ENCODE results near the gene SLC66A2.

Gene SLC66A2

GRCh38 chr18:79931475-79931874, 20.0 kb downstream of the SLC66A2 start:
- no peaks in the 10 kb centered on the region for H3K27me3 Mint-ChIP-seq
- peaks cover 6 to 38% of the 10 kb centered on the region in 2 donors for H3K4me1 Mint-ChIP-seq
- DNase-seq (no peak), ATAC-seq (replicated peaks) (no peak)
- H3K36me3 Mint-ChIP-seq: peaks cover 82 to 84% of the 10 kb centered on the region in 2 donors
- H3K9me3 Mint-ChIP-seq: peaks cover 38 to 43% of the 10 kb centered on the region in 2 donors
- no peak overlapping the region for H3K27ac Mint-ChIP-seq
- no peak overlapping the region for H3K4me3 Mint-ChIP-seq

- Mint-ChIP-seq H3K36me3 (peaks cover 77 to 79% of the 10 kb centered on the region in 2 donors), H3K4me1 (peaks cover 3 to 29% of the 10 kb centered on the region in 2 donors), H3K4me3 (no peak overlapping the region), H3K27ac (no peak overlapping the region), H3K9me3 (peaks cover 31 to 34% of the 10 kb centered on the region in 2 donors), H3K27me3 (no peaks in the 10 kb centered on the region)
- DNase-seq (no peak), ATAC-seq (replicated peaks) (no peak)
Measured at GRCh38 chr18:79930020-79930642, 21.3 kb downstream of the SLC66A2 start.

GRCh38 chr18:79928563-79928960, 22.9 kb downstream of the SLC66A2 start:
- no peak for ATAC-seq (replicated peaks)
- DNase-seq: no peak
- H3K9me3 Mint-ChIP-seq: peaks cover 30% of the 10 kb centered on the region in 2 donors
- no peak overlapping the region for H3K27ac Mint-ChIP-seq
- H3K4me1 Mint-ChIP-seq: peaks cover 0 to 14% of the 10 kb centered on the region in 2 donors
- no peak overlapping the region for H3K4me3 Mint-ChIP-seq
- no peaks in the 10 kb centered on the region for H3K27me3 Mint-ChIP-seq
- H3K36me3 Mint-ChIP-seq: peaks cover 72 to 73% of the 10 kb centered on the region in 2 donors

- DNase-seq (no peak), ATAC-seq (replicated peaks) (no peak)
- Mint-ChIP-seq H3K9me3 (peaks cover 25 to 26% of the 10 kb centered on the region in 2 donors), H3K4me3 (no peak overlapping the region), H3K4me1 (peaks cover 0 to 13% of the 10 kb centered on the region in 2 donors), H3K27ac (no peak overlapping the region), H3K27me3 (no peaks in the 10 kb centered on the region), H3K36me3 (peaks cover 72% of the 10 kb centered on the region in 2 donors)
Measured at GRCh38 chr18:79927607-79928562, 23.6 kb downstream of the SLC66A2 start.

GRCh38 chr18:79926715-79927606, 24.5 kb downstream of the SLC66A2 start:
- DNase-seq: no peak
- Mint-ChIP-seq H3K27me3 (no peaks in the 10 kb centered on the region), H3K4me1 (peaks cover 0 to 13% of the 10 kb centered on the region in 2 donors), H3K36me3 (peaks cover 70 to 71% of the 10 kb centered on the region in 2 donors), H3K27ac (no peak overlapping the region), H3K9me3 (peaks cover 17 to 19% of the 10 kb centered on the region in 2 donors), H3K4me3 (no peak overlapping the region)
- ATAC-seq (replicated peaks): no peak

- peaks cover 0 to 13% of the 10 kb centered on the region in 2 donors for H3K4me1 Mint-ChIP-seq
- DNase-seq (no peak), ATAC-seq (replicated peaks) (no peak)
- no peaks in the 10 kb centered on the region for H3K27me3 Mint-ChIP-seq
- no peak overlapping the region for H3K27ac Mint-ChIP-seq
- no peak overlapping the region for H3K4me3 Mint-ChIP-seq
- H3K36me3 Mint-ChIP-seq: peaks cover 68 to 69% of the 10 kb centered on the region in 2 donors
- peaks cover 15 to 17% of the 10 kb centered on the region in 2 donors for H3K9me3 Mint-ChIP-seq
Measured at GRCh38 chr18:79926306-79926705, 25.1 kb downstream of the SLC66A2 start.

- Mint-ChIP-seq H3K9me3 (peaks cover 11 to 16% of the 10 kb centered on the region in 2 donors), H3K27me3 (no peaks in the 10 kb centered on the region), H3K4me1 (peaks cover 0 to 13% of the 10 kb centered on the region in 2 donors), H3K4me3 (no peak overlapping the region), H3K36me3 (peaks cover 61 to 65% of the 10 kb centered on the region in 2 donors), H3K27ac (no peak overlapping the region)
- DNase-seq (no peak), ATAC-seq (replicated peaks) (no peak)
Measured at GRCh38 chr18:79924814-79925731, 26.4 kb downstream of the SLC66A2 start.

- H3K36me3 Mint-ChIP-seq: peaks cover 54 to 57% of the 10 kb centered on the region in 2 donors
- H3K27me3 Mint-ChIP-seq: no peaks in the 10 kb centered on the region
- H3K4me3 Mint-ChIP-seq: no peak overlapping the region
- peak overlapping the region; percentile 70 for H3K27ac Mint-ChIP-seq
- peaks cover 2 to 11% of the 10 kb centered on the region in 2 donors for H3K4me1 Mint-ChIP-seq
- peaks cover 3 to 9% of the 10 kb centered on the region in 2 donors for H3K9me3 Mint-ChIP-seq
- no peak for DNase-seq
- no peak for ATAC-seq (replicated peaks)
Measured at GRCh38 chr18:79923896-79924585, 27.4 kb downstream of the SLC66A2 start.

- DNase-seq: no peak
- Mint-ChIP-seq H3K27me3 (no peaks in the 10 kb centered on the region), H3K36me3 (peaks cover 50 to 52% of the 10 kb centered on the region in 2 donors), H3K4me3 (no peak overlapping the region), H3K9me3 (peaks cover 0 to 4% of the 10 kb centered on the region in 2 donors), H3K27ac (no peak overlapping the region), H3K4me1 (peaks cover 2 to 5% of the 10 kb centered on the region in 2 donors)
- no peak for ATAC-seq (replicated peaks)
Measured at GRCh38 chr18:79922971-79923411, 28.5 kb downstream of the SLC66A2 start.

GRCh38 chr18:79921984-79922965, 29.2 kb downstream of the SLC66A2 start:
- DNase-seq (no peak), ATAC-seq (replicated peaks) (no peak)
- Mint-ChIP-seq H3K9me3 (peaks cover 0 to 4% of the 10 kb centered on the region in 2 donors), H3K27ac (no peak overlapping the region), H3K27me3 (no peaks in the 10 kb centered on the region), H3K4me1 (peaks cover 2 to 5% of the 10 kb centered on the region in 2 donors), H3K36me3 (peaks cover 52 to 54% of the 10 kb centered on the region in 2 donors), H3K4me3 (no peak overlapping the region)

GRCh38 chr18:79919089-79919488, 32.4 kb downstream of the SLC66A2 start:
- ATAC-seq (replicated peaks) (no peak), DNase-seq (no peak)
- Mint-ChIP-seq H3K4me3 (no peak overlapping the region), H3K27me3 (no peaks in the 10 kb centered on the region), H3K36me3 (peaks cover 59 to 66% of the 10 kb centered on the region in 2 donors), H3K27ac (peak overlapping the region; percentile 84), H3K9me3 (peaks cover 0 to 6% of the 10 kb centered on the region in 2 donors), H3K4me1 (peaks cover 14 to 23% of the 10 kb centered on the region in 2 donors)

GRCh38 chr18:79918615-79919011, 32.8 kb downstream of the SLC66A2 start:
- no peak overlapping the region for H3K4me3 Mint-ChIP-seq
- no peak overlapping the region for H3K27ac Mint-ChIP-seq
- H3K4me1 Mint-ChIP-seq: peaks cover 16 to 26% of the 10 kb centered on the region in 2 donors
- H3K36me3 Mint-ChIP-seq: peaks cover 59 to 66% of the 10 kb centered on the region in 2 donors
- H3K9me3 Mint-ChIP-seq: peaks cover 0 to 2% of the 10 kb centered on the region in 2 donors
- no peak for ATAC-seq (replicated peaks)
- no peaks in the 10 kb centered on the region for H3K27me3 Mint-ChIP-seq
- DNase-seq: no peak
